K562 (cell line): ENCODE data around the gene ITPR3. TPM values are rescaled to one million over a fixed set of nuclear protein-coding genes. Genes with fewer than 3 reads are reported as not detected.
"Not testable (repeated sequence)": the region's sequence is repeated elsewhere in the genome, so short reads cannot be mapped to it uniquely, and the experiment has no call there.

Experiments used
- ATAC-seq: fragments of 200-7000 bp; cut with Tn5 transposase; 3 replicates; pipeline ENCODE4 v1.9.1; 2020; ENCODE audit warnings: moderate library complexity
- BruUV-seq: library from RNA; stranded (reverse); fragments of 400-500 nt; replicated peaks from 2 replicates; lab custom pipeline; 2021; lab: Mats Ljungman, UMichigan
- CTCF ChIA-PET: fragments of 300-600 bp; formaldehyde crosslinking; extraction: SDS; loops from one replicate; lab custom pipeline; 2021; ENCODE audit warnings: low intra/inter-chr PET ratio; lab: Yijun Ruan, JAX
- POLR2A ChIA-PET: fragments of 300-600, 350-650 bp; sonication (Branson Sonifier 250); formaldehyde crosslinking; extraction: SDS; loops from one replicate; lab custom pipeline; 2021; ENCODE audit warnings: antibody characterized with exemption, inconsistent platforms; lab: Yijun Ruan, JAX
- DNase-seq, 4 experiments: peaks; one replicate each; pipeline versions ENCODE4 v3.0.0 to v3.0.0-alpha.2; 2011 to 2018; ENCODE audit warnings: low spot score in 3 of 4, mixed read lengths in 3 of 4; ENCODE audit errors: extremely low read depth in 1 of 4
- FAIRE-seq: peaks from 2 replicates; lab custom pipeline; 2011; peaks lifted over from hg19 to GRCh38; lab: Jason Lieb, UNC
- H2AFZ ChIP-seq: 2 replicates; pipeline ENCODE4 v1.6.0; 2011; ENCODE audit warnings: low read depth, low read length, control low read depth, inconsistent platforms
- H3K27ac ChIP-seq: fragments of 200-600 bp; 3 replicates; pipeline ENCODE4 v1.8.0; 2011; ENCODE audit warnings: low read depth, mild to moderate bottlenecking, control low read depth, inconsistent platforms, low read length, moderate library complexity, mixed read lengths; ENCODE audit errors: extremely low read depth
- H3K27me3 ChIP-seq, 2 experiments: fragments of 300-600 bp in 1 of 2; 2 replicates in 1 of 2; 3 replicates in 1 of 2; pipeline versions ENCODE4 v1.6.0 to v1.8.0; 2011; ENCODE audit warnings: inconsistent platforms in 2 of 2, low read length in 2 of 2, mild to moderate bottlenecking in 1 of 2, mixed read lengths in 1 of 2, moderate library complexity in 1 of 2; ENCODE audit not compliant: control insufficient read depth in 2 of 2, insufficient read depth in 2 of 2
- H3K36me3 ChIP-seq: fragments of 300-600 bp; 3 replicates; pipeline ENCODE4 v1.8.0; 2011; ENCODE audit warnings: mild to moderate bottlenecking, low read length, inconsistent platforms; ENCODE audit not compliant: control insufficient read depth, insufficient read depth
- H3K4me1 ChIP-seq, 2 experiments: fragments of 200-600 bp in 1 of 2; replicated peaks in 1 of 2; 2 replicates in 1 of 2; 3 replicates in 1 of 2; pipeline versions ENCODE4 v1.5.1 to v1.8.0; 2011; ENCODE audit warnings: inconsistent platforms in 2 of 2, low read length in 2 of 2, mild to moderate bottlenecking in 1 of 2, mixed read lengths in 1 of 2, moderate library complexity in 1 of 2; ENCODE audit not compliant: control insufficient read depth in 2 of 2, insufficient read depth in 2 of 2
- H3K4me2 ChIP-seq: 2 replicates; pipeline ENCODE4 v1.6.1; 2011; ENCODE audit warnings: low read length, control low read depth, inconsistent platforms, mixed read lengths; ENCODE audit not compliant: insufficient read depth
- H3K4me3 ChIP-seq: fragments of 200-600 bp; sonication (generic), shearing (Covaris generic); 2 replicates; pipeline ENCODE4 v1.5.1; 2016; ENCODE audit warnings: control low read depth, inconsistent platforms
- H3K79me2 ChIP-seq: fragments of 200-600 bp; 3 replicates; pipeline ENCODE4 v1.8.0; 2011; ENCODE audit warnings: low read length, inconsistent platforms; ENCODE audit not compliant: control insufficient read depth, insufficient read depth
- H3K9ac ChIP-seq, 2 experiments: 2 replicates each; pipeline versions ENCODE4 v1.6.0 to v1.6.1; 2011; ENCODE audit warnings: low read depth in 2 of 2, low read length in 2 of 2, control low read depth in 1 of 2, inconsistent platforms in 1 of 2, mild to moderate bottlenecking in 1 of 2, mixed read lengths in 1 of 2; ENCODE audit not compliant: insufficient read depth in 1 of 2
- H3K9me1 ChIP-seq: one replicate; pipeline ENCODE4 v1.6.0; 2011; ENCODE audit warnings: inconsistent platforms, mild to moderate bottlenecking, low read length, moderate library complexity; ENCODE audit not compliant: control insufficient read depth, insufficient read depth
- H3K9me3 ChIP-seq: replicated peaks from 2 replicates; pipeline ENCODE4 v1.5.1; 2011; ENCODE audit warnings: low read depth, low read length, inconsistent platforms; ENCODE audit not compliant: control insufficient read depth, insufficient read depth
- H4K20me1 ChIP-seq: replicated peaks from 2 replicates; pipeline ENCODE4 v1.6.1; 2011; ENCODE audit warnings: low read length, inconsistent platforms, mixed read lengths; ENCODE audit not compliant: control insufficient read depth, insufficient read depth
- E2F6 ChIP-seq, 2 experiments: IDR thresholded peaks; 2 replicates each; pipeline ENCODE4 v1.6.1; 2011; ENCODE audit warnings: borderline replicate concordance in 1 of 2, control low read depth in 1 of 2, low read depth in 1 of 2, low read length in 1 of 2, mild to moderate bottlenecking in 1 of 2, mixed read lengths in 1 of 2, moderate library complexity in 1 of 2; ENCODE audit not compliant: insufficient read depth in 1 of 2, insufficient read length in 1 of 2, poor library complexity in 1 of 2, severe bottlenecking in 1 of 2; ENCODE audit errors: extremely low read depth in 1 of 2
- KLF13 ChIP-seq: fragments of 450-650 bp; IDR thresholded peaks from 2 replicates; pipeline ENCODE4 v1.6.1; 2016; ENCODE audit warnings: missing genetic modification characterization, low read depth, mild to moderate bottlenecking, missing compliant biosample characterization, moderate library complexity, borderline replicate concordance
- ZBTB7A ChIP-seq: IDR thresholded peaks from 2 replicates; pipeline ENCODE4 v1.6.1; 2011; ENCODE audit warnings: low read depth, mild to moderate bottlenecking, low read length, moderate library complexity, borderline replicate concordance; ENCODE audit not compliant: control insufficient read depth
- ZNF57 ChIP-seq: fragments of 450-650 bp; formaldehyde crosslinking; IDR thresholded peaks from 2 replicates; pipeline ENCODE4 v1.4.0; 2020; ENCODE audit warnings: mild to moderate bottlenecking, moderate library complexity
- WGBS: fragments of 100-300 bp; shearing (Covaris generic); methylation state at CpG from one replicate; pipeline ENCODE4 v1.1.6; 2016; ENCODE audit warnings: low coverage, mixed read lengths; ENCODE audit not compliant: insufficient coverage; ENCODE audit errors: missing lambda C conversion rate; 5-methylcytosine and 5-hydroxymethylcytosine counted together
- in situ Hi-C: fragments of 300-500 bp; cut with MboI; formaldehyde crosslinking; loops from 4 replicates; pipeline ENCODE4 v1.15.0; 2018; ENCODE audit warnings: inconsistent platforms, mixed read lengths
- intact Hi-C: fragments of 100-400 bp; cut with micrococcal nuclease; formaldehyde crosslinking; loops from 2 replicates; pipeline ENCODE4 v1.14.2; 2022
- polyA plus RNA-seq, 8 experiments: library from polyadenylated mRNA; depleted of rRNA in 4 of 8; stranded (reverse) in 5 of 8; unstranded in 3 of 8; fragments of >200 nt; fragmentation: Nextera tagmentation in 2 of 8; fragmentation: Illumina TruSeq in 1 of 8; extraction: Ambion mirVana in 2 of 8; extraction: Trizol in 1 of 8; gene quantifications; 2 replicates each; pipeline versions ENCODE4 v1.2.1 to v1.2.3, GENCODE V29; 2011 to 2014; ENCODE audit warnings: inconsistent platforms in 1 of 8, missing spikeins in 1 of 8
- total RNA-seq, 7 experiments: library from RNA; depleted of rRNA in 6 of 7; stranded (reverse); fragments of >200 nt in 6 of 7; fragmentation: Illumina TruSeq in 2 of 7; extraction: Trizol in 2 of 7; gene quantifications; 2 replicates each; pipeline versions ENCODE4 v1.2.1 to v1.2.3, GENCODE V29; 2011 to 2021; ENCODE audit warnings: low replicate concordance in 1 of 7

ITPR3 gene
- total and polyA plus RNA-seq, 9 of the 15 experiments (the other 6 are each of a cell fraction or from before 2014, with no cell fraction given) = 0.39 to 35.7 (median 13.2) TPM

- H3K4me1 ChIP-seq = peaks cover 9 to 25% of the 10 kb centered on the region in 2 experiments
- no peaks in the 10 kb centered on the region for H3K36me3 ChIP-seq
- no peak overlapping the region for H3K27ac ChIP-seq
- no peak overlapping the region for H2AFZ ChIP-seq
- H4K20me1 ChIP-seq = no peaks in the 10 kb centered on the region
- ChIA-PET CTCF (no interaction called here), POLR2A (interaction anchor here (0.7 kb wide), 1 partner anchor 1855 kb away, joined by 3 read pairs; no protein-coding TSS in a partner anchor)
- in situ Hi-C loops (no loop called here), intact Hi-C loops (no loop called here)
- FAIRE-seq (no peak), ATAC-seq (0 out of 3 replicates have a peak, but pooled peaks have one; percentile 16), DNase-seq (no peak)
- H3K4me2 ChIP-seq = no peak overlapping the region
- H3K9me1 ChIP-seq = no peaks in the 10 kb centered on the region
- 31% methylated on average over 18 of the region's 18 CpGs for WGBS
- H3K4me3 ChIP-seq = no peak overlapping the region
- no peak for TF ChIP-seq ZNF57 (CRISPR knock-in tag)
- TF ChIP-seq KLF13 (tag) = no peak
- TF ChIP-seq ZBTB7A = no peak
- TF ChIP-seq E2F6 (IDR thresholded peaks at IDR 0.05; ENCODE audit: borderline replicate concordance in 1 of 2, extremely low read depth in 1 of 2, insufficient read depth in 1 of 2, insufficient read length in 1 of 2, low read depth in 1 of 2, low read length in 1 of 2, poor library complexity in 1 of 2, severe bottlenecking in 1 of 2) = peak in 1 of 2 experiments; percentile 57
- no TSS peak for BruUV-seq
- no peaks in the 10 kb centered on the region for H3K9me3 ChIP-seq
- no peak overlapping the region; a peak in 1 of 4 replicates for H3K9ac ChIP-seq
- H3K27me3 ChIP-seq = peaks cover 6 to 13% of the 10 kb centered on the region in 2 experiments; a peak in 4 of 5 replicates
- H3K79me2 ChIP-seq = no peaks in the 10 kb centered on the region
These were observed 25.9 kb upstream of the ITPR3 start for GRCh38 chr6:33595001-33595846.

GRCh38 chr6:33596894-33597293, 24.2 kb upstream of the ITPR3 start:
- CTCF ChIA-PET, H3K4me3 ChIP-seq, BruUV-seq, H2AFZ ChIP-seq, H4K20me1 ChIP-seq, H3K4me2 ChIP-seq, H3K36me3 ChIP-seq, H3K79me2 ChIP-seq, H3K9me1 ChIP-seq, FAIRE-seq, H3K27ac ChIP-seq, intact Hi-C loops, DNase-seq, ATAC-seq, H3K9me3 ChIP-seq, in situ Hi-C loops: not testable (repeated sequence)
- Histone ChIP-seq H3K27me3 (peaks cover 11 to 27% of the 10 kb centered on the region in 2 experiments), H3K4me1 (peaks cover 0 to 16% of the 10 kb centered on the region in 2 experiments; a peak in 3 of 5 replicates), H3K9ac (0 out of 4 replicates have a peak overlapping the region, but pooled peaks of 1 of the 2 experiments have one; percentile 27)
- POLR2A ChIA-PET = interaction anchor here (1.1 to 1.8 kb wide), 3 partner anchors 10 to 26 kb away, joined by 3 to 5 read pairs (median 4); no protein-coding TSS in a partner anchor
- 50% methylated on average over 5 of the region's 5 CpGs for WGBS
